HG03457 (cell line): ENCODE data around the gene PTPN14.
"Not testable (repeated sequence)": the region's sequence is repeated elsewhere in the genome, so short reads cannot be mapped to it uniquely, and the experiment has no call there.

Experiments used
- ATAC-seq: cut with Tn5 transposase; IDR thresholded peaks from one replicate; pipeline ENCODE4 v1.9.1; 2021; ENCODE audit warnings: moderate number of reproducible peaks; ENCODE audit not compliant: unreplicated experiment

Gene PTPN14

GRCh38 chr1:214404571-214405213 is 146.7 kb downstream of the PTPN14 start:
- ATAC-seq: peak; percentile 22

- ATAC-seq: peak; percentile 85
Observed at GRCh38 chr1:214404154-214404553, 147.2 kb downstream of the PTPN14 start.

DNA sequence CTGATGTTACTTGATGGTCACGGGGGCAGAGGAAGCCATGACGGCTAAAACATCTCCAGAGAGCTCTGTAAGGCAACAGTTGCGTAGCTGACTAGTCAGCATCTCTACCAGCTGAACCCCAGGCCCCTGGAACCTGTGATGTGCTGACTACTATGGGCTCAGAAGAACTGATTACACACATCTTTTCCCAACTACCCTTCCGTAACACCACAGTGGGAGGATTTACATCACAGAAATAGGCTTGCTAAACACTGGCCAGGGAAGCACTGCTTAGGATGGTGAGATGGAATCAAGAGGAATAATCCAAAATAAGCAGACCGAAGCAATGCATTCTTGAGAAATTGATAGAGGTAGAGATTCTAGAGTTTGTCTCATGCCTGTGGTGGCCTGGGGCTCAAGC is 148.0 kb downstream of the PTPN14 start:
- no peak for ATAC-seq

- no peak for ATAC-seq
Observed at GRCh38 chr1:214402613-214403083, 148.8 kb downstream of the PTPN14 start.

DNA sequence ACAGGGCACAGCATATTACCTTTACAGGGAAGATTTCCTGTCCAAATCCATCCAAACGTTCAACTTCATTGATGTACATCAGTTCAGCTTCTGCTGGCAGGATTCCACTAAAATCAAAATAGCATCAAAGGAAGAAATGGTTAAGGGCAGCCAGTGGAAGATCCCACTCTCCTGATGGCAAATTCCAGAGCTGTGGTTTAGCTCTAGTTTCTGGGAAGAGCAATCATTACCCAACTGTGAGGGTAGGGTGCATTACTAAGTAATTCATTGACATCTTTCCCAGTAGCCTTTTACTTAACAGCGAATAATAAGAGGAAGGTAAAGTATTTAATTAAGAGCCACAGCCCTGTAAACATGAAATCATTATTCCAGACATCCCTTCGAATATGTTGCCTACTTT is 149.7 kb downstream of the PTPN14 start:
- ATAC-seq: no peak

GRCh38 chr1:214400131-214400530 is 151.3 kb downstream of the PTPN14 start:
- no peak for ATAC-seq

DNA sequence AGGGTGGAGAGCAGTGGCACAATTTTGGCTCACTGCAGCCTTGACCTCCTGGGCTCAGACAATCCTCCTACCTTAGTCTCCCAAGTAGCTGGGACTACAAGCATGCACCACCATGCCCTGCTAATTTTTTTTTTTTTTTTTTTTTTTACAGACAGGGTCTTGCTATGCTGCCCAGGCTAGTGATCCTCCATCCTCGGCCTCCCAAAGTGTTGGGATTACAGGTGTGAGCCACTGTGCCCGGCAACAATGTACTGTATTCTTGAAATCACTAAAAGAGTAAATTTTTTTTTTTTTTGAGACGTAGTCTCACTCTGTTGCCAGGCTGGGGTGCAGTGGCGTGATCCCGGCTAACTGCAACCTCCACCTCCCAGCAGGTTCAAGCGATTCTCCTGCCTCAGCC is 152.9 kb downstream of the PTPN14 start:
- no peak for ATAC-seq

DNA sequence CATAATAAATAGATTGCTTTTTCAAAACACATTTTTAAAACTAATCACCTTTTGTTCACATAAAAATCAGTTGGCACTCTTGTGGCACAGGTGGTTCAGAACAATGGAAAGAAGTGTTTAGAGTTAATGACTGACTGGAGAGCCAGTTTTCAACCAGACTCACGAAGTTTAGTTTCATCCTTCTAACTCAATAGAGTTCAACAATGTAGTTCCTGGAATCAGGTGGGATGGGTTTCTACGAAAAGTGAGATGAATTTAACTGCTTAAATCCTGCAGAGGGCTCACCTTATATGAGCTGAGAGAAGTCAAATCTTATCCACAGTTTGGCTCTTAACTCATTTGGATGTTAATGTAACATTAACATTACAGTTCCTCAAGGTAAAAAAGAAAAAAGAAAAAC is 153.9 kb downstream of the PTPN14 start:
- no peak for ATAC-seq

GRCh38 chr1:214396330-214396729 is 155.1 kb downstream of the PTPN14 start:
- ATAC-seq: no peak

DNA sequence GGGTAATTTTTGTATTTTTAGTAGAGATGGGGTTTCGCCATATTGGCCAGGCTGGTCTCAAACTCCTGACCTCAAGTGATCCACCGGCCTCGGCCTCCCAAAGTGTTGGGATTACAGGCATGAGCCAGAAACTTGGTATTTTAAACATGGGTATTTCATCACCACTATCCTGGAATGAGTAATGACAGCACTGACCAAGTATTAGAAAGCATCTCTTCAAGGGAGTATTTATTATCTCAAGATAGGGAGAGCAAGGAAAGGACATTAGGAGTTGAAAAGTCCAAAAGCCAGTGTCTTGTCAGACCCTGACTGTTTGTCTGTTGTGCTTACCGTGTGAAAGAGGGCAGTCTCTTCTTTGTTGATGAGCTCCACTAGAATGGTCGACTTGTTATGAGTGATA is 156.8 kb downstream of the PTPN14 start:
- not testable (repeated sequence) for ATAC-seq

- ATAC-seq: no peak
Observed at GRCh38 chr1:214393086-214393485, 158.3 kb downstream of the PTPN14 start.

- no peak for ATAC-seq
Observed at GRCh38 chr1:214391873-214392645, 159.3 kb downstream of the PTPN14 start.

GRCh38 chr1:214389734-214390133 is 161.7 kb downstream of the PTPN14 start:
- ATAC-seq: no peak

DNA sequence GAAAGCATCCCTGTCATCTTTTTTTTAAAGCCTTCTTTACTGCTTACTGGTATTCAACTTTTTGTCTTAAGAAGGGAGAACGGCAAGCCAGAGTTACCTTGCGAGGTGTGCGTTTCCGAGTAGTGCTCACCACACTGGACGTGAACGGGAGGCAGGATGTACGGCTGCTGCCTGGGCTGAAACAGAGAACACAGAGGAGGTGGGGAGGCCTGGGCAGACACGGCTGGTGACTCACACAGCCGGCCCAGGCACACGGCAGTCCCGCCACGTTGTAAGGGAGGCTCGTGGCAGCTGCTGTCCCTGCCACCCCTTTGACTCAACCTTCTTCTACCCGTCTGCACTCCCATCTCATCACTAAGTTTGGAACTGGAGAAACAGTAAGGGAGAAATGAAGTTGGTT is 164.7 kb downstream of the PTPN14 start:
- no peak for ATAC-seq

- ATAC-seq: no peak
Observed at GRCh38 chr1:214386333-214386732, 165.1 kb downstream of the PTPN14 start.

- ATAC-seq: no peak
Observed at GRCh38 chr1:214385428-214385827, 166.0 kb downstream of the PTPN14 start.

- no peak for ATAC-seq
Observed at GRCh38 chr1:214384373-214385079, 166.9 kb downstream of the PTPN14 start.

DNA sequence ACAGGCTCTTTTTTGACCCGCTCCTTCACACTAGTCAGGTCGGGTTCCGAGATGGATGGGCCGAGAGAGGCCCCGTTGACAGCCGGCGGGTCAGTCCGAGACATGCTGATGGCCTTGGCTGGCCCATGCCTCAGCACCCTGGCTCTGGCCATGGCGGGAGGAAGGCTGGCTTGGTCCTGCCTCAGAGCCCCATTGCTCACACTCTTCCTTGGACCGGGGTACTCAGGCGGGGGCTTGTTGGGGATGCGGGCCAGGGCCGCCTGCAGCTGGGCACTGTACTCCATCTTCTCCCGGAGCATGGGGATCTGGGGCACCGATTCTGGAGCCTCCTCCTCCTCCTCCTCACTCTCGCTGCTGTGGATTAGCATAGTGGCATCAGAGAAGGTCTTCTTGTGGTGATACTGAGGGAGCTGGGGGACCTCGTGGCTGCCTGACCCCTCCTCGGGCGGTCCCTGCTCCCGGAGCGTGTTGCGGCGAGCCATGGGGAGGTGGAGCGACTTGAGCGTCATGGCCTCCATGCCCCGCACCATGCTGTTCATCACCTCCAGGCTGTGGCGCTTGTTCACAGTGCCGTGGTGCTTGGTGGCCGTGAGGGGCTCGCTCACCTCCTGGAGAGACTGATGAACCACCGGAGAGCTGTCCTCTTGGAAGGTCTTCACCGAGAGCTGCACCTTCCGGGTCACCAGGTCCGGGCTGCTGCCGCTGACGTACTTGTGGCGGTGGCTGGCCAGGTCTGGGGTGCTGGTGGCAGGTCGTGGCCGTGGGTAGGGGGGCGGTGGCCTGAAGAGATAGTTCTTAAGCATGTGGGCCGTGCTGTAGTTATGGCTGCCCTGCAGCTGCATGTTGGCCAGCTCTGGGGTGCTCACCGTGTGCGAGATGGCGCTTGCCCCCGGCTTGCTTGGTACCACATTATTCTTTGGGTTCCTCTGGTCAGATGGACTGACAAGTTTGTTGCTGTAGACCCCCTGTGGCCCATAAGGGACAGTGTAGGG is 167.7 kb downstream of the PTPN14 start:
- ATAC-seq: no peak

DNA sequence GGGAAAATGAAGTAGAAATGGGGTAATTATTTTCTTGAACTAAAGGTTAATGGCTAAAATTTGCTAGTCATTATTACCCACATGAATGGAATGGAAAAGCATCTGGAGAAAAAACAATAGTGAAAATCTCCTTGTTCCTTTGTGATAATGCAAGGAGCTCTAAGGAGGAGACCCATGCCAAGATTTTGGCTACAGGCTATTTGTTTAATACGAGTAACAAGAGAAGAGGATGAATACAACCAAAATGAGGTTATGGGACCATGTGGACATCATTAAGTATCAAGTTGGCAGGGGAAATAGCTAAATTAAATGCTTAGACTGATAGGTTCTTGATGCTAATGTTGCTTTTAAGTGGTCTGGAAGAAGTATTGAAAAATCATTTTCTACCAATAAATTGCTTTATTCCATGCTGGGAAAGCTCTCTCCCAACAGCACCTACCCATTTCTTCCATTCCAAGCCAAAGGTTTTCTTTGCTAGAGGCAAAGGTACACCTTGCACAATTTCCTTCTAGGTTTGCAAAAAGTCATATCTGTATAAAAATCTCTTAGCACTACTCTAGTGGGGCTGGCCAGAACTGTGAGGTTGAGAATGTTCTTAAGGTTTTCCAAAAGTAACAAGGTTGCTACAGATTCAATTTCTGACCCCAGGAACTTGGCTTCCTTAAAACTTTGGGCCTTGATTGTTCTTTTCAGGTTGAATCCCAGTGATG is 170.3 kb downstream of the PTPN14 start:
- ATAC-seq: no peak

- no peak for ATAC-seq
Observed at GRCh38 chr1:214380396-214380795, 171.0 kb downstream of the PTPN14 start.
